WI38 (cell line): ENCODE data around the gene EDDM3A.

Experiments used
- H3K4me3 ChIP-seq: 2 replicates; pipeline ENCODE4 v1.5.1; 2011; ENCODE audit warnings: low read depth, mild to moderate bottlenecking, control low read depth, low read length
- CTCF ChIP-seq: IDR thresholded peaks from 2 replicates; pipeline ENCODE4 v1.5.1; 2012; ENCODE audit warnings: low read depth, mild to moderate bottlenecking, control low read depth, low read length

Gene EDDM3A

GRCh38 chr14:20772650-20773049 lies 27.0 kb downstream of the EDDM3A start:
- no peak for TF ChIP-seq CTCF
- H3K4me3 ChIP-seq, result no peak overlapping the region

GRCh38 chr14:20774258-20774824 lies 28.7 kb downstream of the EDDM3A start:
- TF ChIP-seq CTCF, result no peak

GRCh38 chr14:20775043-20775442 lies 29.4 kb downstream of the EDDM3A start:
- H3K4me3 ChIP-seq, result no peak overlapping the region
- TF ChIP-seq CTCF, result no peak

More at GRCh38 chr14:20774258-20774824, 28.7 kb downstream of the EDDM3A start:
- no peak overlapping the region for H3K4me3 ChIP-seq

- no peak for TF ChIP-seq CTCF
- H3K4me3 ChIP-seq, result no peak overlapping the region
Measured at GRCh38 chr14:20775901-20776300, 30.2 kb downstream of the EDDM3A start.

GRCh38 chr14:20781803-20782202 lies 36.1 kb downstream of the EDDM3A start:
- H3K4me3 ChIP-seq, result no peak overlapping the region
- no peak for TF ChIP-seq CTCF

- TF ChIP-seq CTCF, result no peak
- H3K4me3 ChIP-seq, result no peak overlapping the region
Measured at GRCh38 chr14:20782280-20782890, 36.7 kb downstream of the EDDM3A start.

GRCh38 chr14:20787025-20787424 lies 41.3 kb downstream of the EDDM3A start:
- TF ChIP-seq CTCF, result no peak

More at GRCh38 chr14:20787025-20787424, 41.3 kb downstream of the EDDM3A start:
- no peak overlapping the region for H3K4me3 ChIP-seq
